WTC11 (cell line): ENCODE results near the gene TBC1D22B.
"Not testable (repeated sequence)": the region's sequence is repeated elsewhere in the genome, so short reads cannot be mapped to it uniquely, and the experiment has no call there.

Source experiments
- CBFB ChIP-seq: sonication (generic); formaldehyde crosslinking; IDR thresholded peaks from 2 replicates; pipeline ENCODE4 v1.8.1; 2022; ENCODE audit warnings: mild to moderate bottlenecking, low read depth, missing genetic modification reagents
- ETV6 ChIP-seq: sonication (generic); formaldehyde crosslinking; IDR thresholded peaks from 2 replicates; pipeline ENCODE4 v1.8.1; 2022; ENCODE audit warnings: mild to moderate bottlenecking, missing genetic modification reagents
- FOXK1 ChIP-seq: sonication (generic); formaldehyde crosslinking; IDR thresholded peaks from 2 replicates; pipeline ENCODE4 v1.8.0; 2022; ENCODE audit warnings: mild to moderate bottlenecking, moderate library complexity, missing genetic modification reagents
- FOXP1 ChIP-seq: sonication (generic); formaldehyde crosslinking; IDR thresholded peaks from 2 replicates; pipeline ENCODE4 v1.8.0; 2022; ENCODE audit warnings: missing genetic modification reagents, mild to moderate bottlenecking, moderate library complexity, borderline replicate concordance
- HMGXB4 ChIP-seq: sonication (generic); formaldehyde crosslinking; IDR thresholded peaks from 2 replicates; pipeline ENCODE4 v1.8.1; 2023; ENCODE audit warnings: mild to moderate bottlenecking, moderate library complexity, missing genetic modification reagents
- SOX15 ChIP-seq: fragments of 250-450 bp; sonication (Bioruptor Pico); IDR thresholded peaks from 2 replicates; pipeline ENCODE4 v1.9.0; 2021; ENCODE audit warnings: mild to moderate bottlenecking
- ZNF263 ChIP-seq: sonication (generic); formaldehyde crosslinking; IDR thresholded peaks from 2 replicates; pipeline ENCODE4 v1.8.1; 2022; ENCODE audit warnings: low read depth, mild to moderate bottlenecking, moderate library complexity, missing genetic modification reagents
- TF ChIP-seq, protein P1 (sequence below): sonication (generic); formaldehyde crosslinking; IDR thresholded peaks from 2 replicates; pipeline ENCODE4 v1.8.1; 2023; ENCODE audit warnings: mild to moderate bottlenecking, missing genetic modification reagents, moderate library complexity
- TF ChIP-seq, protein P2 (sequence below): fragments of 200-600 bp; IDR thresholded peaks from 2 replicates; pipeline ENCODE4 v1.8.0; 2022; ENCODE audit warnings: antibody characterized with exemption

DNA sequence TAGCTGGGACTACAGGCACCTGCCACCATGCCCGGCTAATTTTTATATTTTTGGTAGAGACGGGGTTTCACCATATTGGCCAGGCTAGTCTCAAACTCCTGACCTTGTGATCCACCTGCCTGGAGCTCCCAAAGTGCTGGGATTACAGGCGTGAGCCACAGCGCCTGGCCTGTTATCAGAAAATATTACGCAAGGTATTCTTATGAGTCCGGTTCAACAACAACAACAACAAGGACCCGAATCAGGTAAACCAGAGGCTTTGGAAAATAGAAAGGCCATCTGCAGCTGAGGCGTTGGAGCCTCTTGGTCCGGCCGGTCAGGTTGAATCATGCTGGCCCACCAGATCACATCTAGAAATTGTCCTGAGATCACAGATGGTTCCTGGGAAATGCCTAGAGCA lies 49.9 kb downstream of the TBC1D22B start:
- TF ChIP-seq, protein P1, sequence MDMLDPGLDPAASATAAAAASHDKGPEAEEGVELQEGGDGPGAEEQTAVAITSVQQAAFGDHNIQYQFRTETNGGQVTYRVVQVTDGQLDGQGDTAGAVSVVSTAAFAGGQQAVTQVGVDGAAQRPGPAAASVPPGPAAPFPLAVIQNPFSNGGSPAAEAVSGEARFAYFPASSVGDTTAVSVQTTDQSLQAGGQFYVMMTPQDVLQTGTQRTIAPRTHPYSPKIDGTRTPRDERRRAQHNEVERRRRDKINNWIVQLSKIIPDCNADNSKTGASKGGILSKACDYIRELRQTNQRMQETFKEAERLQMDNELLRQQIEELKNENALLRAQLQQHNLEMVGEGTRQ (CRISPR knock-in tag) = not testable (repeated sequence)
- not testable (repeated sequence) for TF ChIP-seq FOXP1; ETV6 (CRISPR knock-in tag); HMGXB4 (CRISPR knock-in tag); ZNF263 (CRISPR knock-in tag); SOX15 (CRISPR knock-in tag); FOXK1 (CRISPR knock-in tag); CBFB (CRISPR knock-in tag)
- TF ChIP-seq, protein P2, sequence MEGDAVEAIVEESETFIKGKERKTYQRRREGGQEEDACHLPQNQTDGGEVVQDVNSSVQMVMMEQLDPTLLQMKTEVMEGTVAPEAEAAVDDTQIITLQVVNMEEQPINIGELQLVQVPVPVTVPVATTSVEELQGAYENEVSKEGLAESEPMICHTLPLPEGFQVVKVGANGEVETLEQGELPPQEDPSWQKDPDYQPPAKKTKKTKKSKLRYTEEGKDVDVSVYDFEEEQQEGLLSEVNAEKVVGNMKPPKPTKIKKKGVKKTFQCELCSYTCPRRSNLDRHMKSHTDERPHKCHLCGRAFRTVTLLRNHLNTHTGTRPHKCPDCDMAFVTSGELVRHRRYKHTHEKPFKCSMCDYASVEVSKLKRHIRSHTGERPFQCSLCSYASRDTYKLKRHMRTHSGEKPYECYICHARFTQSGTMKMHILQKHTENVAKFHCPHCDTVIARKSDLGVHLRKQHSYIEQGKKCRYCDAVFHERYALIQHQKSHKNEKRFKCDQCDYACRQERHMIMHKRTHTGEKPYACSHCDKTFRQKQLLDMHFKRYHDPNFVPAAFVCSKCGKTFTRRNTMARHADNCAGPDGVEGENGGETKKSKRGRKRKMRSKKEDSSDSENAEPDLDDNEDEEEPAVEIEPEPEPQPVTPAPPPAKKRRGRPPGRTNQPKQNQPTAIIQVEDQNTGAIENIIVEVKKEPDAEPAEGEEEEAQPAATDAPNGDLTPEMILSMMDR = not testable (repeated sequence)
